HG02571 (cell line): ENCODE results near the gene DFFB.

Experiments used
- ATAC-seq: cut with Tn5 transposase; IDR thresholded peaks from one replicate; pipeline ENCODE4 v1.9.1; 2021; ENCODE audit warnings: mild to moderate bottlenecking, moderate library complexity; ENCODE audit not compliant: unreplicated experiment

Gene DFFB

GRCh38 chr1:3828391-3828790, 28.9 kb upstream of the DFFB start:
- ATAC-seq, result no peak

GRCh38 chr1:3831689-3832088, 25.6 kb upstream of the DFFB start:
- no peak for ATAC-seq

DNA sequence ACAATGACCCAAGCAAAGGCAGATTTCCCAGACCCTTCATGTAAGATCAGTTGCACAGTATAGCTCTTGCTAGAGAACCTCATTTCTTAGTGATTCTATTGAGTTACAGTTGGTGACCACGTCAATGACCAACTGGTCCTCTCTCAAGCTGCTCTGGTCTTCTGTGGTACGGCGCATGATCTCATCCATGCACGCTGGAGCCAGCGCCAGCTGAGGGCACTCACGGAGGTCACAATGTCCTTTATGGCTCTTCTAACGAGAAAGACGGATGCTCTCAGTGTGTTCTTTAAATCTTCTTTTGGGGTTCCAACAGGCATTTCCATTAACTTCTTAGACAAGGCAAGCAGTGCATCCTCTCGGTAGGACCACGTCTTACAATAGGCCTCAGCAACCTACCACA, 22.6 kb upstream of the DFFB start:
- ATAC-seq, result no peak

GRCh38 chr1:3836421-3836820, 20.9 kb upstream of the DFFB start:
- no peak for ATAC-seq

DNA sequence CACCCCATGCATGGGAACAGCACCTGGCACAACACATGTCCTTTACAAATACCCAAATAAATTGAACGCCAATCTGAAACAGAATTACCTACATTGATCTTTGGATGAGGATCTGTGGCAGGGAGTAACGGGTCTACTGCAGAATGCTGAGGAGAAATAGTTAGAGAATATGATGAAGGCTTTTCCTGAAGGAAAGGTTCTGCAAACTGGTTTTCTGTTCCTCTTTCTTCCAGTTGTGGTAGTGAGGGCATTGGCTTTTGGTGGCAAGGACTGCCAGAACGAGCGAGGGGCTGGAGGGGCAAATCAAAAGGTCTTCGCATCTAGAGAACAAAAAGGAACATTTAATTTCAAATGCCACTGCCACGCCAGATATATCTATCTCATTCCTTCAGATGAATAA, 20.1 kb upstream of the DFFB start:
- no peak for ATAC-seq

DNA sequence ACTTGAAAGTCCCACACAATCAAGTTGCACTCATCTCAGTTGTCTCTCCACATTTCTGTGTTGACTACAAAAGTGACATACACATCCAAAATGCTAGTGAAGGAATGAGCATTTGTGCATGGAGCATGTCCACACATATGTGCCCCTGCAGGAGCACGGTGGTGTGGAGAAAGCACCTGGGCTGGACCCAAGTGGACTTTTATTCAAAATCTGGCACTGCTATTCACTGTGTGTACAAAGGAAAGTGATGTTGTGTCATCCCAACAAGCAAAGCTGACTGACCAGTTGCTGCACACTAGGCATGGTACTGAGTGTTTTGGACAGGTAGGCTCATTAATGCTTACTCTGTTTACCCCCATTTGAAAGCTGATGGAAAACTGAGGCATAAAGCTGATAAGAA, 19.6 kb upstream of the DFFB start:
- no peak for ATAC-seq

- ATAC-seq, result no peak
Measured at GRCh38 chr1:3838788-3839187, 18.5 kb upstream of the DFFB start.

DNA sequence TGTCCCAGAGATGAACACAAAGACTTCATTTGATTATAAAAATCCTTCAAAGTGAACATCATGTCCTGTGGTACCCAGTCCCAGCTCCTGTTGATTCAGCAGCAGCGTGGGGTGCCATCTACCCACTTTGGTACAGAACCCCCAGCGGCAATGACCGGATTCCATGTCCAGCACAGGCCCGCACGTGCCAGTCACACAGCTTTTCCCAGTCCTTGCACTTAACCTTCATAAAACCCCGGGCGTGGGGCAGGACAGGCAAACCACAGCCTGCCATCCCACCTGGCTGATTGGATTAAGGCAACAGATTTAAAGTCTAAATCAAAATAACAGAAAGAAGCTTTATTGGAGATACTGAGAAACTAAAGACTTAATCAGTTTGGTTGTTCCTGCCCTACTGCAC, 15.8 kb upstream of the DFFB start:
- ATAC-seq, result no peak

DNA sequence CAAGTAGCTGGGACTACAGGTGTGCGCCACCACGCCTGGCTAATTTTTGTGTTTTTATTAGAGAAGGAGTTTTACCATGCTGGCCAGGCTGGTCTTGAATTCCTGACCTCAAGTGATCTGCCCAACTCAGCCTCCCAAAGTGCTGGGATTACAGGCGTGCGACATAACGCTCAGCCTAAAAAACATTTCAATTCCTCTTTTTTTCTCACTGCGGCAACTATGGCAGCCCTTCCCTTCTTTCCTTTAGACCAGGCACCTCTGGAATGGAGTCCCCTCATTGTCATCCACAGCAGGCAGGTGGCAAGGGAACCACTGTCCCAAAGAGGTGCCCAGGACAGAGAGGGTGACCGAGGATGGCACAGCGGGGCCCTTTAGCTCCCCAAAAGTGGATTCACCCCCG, 14.4 kb upstream of the DFFB start:
- no peak for ATAC-seq

DNA sequence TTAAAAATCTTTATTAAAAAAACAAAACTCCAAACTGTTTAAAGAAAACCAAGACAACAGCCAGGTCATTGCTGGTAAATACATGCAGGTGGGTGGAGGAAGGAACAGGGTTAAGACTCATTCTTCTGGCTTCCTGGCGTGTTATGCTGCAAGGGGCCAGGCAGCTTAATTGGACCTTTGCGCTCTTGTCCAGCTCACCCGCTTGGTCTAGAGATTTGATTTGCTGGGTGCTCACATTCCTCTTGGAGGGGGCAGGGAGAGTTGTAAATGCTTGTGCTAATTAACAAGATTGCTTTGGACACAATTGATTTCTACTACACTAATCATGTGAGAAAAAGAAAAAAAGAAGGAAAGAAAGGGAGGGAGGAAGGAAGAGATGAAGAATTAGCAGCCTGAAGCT, 10.7 kb upstream of the DFFB start:
- no peak for ATAC-seq

DNA sequence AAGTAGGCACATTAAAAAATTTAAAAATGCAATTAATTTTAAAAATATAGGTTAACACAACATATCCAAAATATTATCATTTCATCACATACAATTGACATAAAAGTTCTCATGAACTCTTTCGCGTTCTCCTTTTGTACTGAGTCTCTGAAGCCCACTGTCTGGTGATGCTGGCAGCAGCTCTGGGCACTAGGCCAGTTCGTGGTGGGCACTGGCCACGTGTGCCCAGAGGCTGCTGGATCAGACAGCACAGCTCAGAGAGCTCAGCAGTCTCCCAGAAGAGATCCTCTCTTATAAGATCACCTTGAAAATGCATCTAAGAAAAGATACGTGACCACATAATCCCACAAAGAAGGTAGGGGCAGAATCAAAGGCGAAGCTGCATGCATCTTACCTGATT, 10.2 kb upstream of the DFFB start:
- no peak for ATAC-seq

DNA sequence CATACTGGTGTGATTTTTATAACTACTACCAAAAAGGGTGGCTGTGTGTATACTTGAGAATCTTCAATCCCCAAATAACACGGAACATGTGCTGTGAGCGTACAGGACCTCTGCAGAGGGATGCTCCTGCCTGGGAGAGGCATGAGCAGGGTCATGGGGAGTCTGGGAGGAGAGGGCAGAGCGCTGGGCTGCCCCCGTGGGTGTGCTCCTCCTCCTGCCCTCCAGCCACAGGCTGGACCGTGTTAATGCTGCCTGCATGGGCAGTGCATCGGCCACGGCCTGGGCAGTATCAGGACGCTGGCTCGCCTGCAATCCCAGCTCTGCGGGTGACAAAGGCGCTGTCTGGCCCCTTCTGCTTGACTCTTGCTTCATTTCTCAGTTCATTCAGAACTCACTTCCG, 6.4 kb upstream of the DFFB start:
- no peak for ATAC-seq

GRCh38 chr1:3851292-3851691, 6.0 kb upstream of the DFFB start:
- ATAC-seq, result no peak

DNA sequence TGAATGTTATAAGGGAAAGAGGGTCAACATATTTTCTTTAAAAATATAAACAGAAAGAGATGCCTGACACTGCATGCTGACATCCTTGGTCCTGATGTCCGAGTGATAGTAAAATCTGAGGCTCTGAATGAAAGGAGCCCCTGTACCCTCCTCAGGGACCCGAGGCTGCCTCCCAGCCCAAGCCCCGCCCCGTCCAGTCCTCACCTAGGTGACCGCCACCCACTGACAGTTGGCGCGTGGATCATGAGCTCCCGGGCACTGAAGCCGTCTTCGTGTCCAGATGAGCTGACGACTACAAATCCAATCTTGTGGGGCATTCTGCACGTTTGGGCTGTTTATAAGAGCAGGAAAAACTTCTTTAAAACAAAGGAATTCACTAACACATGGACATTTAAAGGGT, 5.2 kb upstream of the DFFB start:
- no peak for ATAC-seq

DNA sequence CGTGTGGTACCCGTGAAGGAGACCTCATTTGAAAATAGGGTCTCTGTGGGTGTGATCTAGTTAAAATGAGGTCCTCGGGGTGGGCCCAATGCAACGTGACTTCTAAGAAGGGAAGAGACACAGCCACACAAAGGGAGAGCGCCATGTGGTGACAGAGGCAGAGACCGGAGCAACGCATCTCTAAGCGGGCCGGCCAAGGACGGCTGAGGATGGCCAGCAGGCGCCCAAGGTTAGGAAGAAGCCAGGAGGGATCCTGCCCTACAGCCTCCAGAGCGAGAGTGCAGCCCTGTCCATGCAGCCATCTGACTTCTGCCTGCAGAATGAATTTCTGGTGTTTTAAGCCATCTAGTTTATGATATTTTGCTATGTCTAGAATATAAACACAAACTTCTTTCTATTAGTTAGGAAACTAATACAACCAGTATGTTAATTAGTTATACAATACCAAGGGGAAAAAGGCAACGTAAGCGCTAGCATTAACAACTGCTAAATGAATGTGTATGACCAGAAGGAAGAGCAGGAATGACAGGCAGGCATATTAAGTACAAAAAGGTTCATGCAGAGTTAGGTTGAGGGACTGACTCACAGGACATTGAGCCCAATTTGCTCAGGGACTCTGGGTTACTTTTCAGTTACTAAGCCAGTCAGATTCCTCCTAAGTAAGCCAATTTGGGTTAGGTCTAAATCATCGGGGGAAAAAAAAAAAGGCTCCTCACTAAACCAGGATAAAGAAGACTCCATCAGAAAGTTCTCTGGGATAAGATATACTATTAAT, 4.4 kb upstream of the DFFB start:
- no peak for ATAC-seq

DNA sequence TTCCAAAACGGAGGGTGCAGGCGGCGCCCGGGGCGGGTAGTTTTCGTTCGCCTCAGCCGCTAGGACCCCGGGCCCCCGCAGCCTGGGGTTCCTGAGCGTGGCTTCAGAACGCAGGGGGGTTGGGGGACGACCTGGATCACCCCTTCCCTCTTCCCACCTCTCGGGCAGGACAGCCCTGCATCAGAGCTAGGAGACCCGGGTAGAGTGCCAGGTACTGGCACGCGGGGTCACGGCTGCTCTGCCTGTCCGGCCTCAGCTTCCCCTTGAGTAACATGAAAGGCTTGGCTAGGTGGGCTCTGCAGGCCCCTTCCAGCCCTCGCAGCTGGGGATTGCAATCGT, 484 bp downstream of the DFFB start:
- ATAC-seq, result no peak

- no peak for ATAC-seq
Measured at GRCh38 chr1:3858231-3858981, 1.1 kb downstream of the DFFB start.

DNA sequence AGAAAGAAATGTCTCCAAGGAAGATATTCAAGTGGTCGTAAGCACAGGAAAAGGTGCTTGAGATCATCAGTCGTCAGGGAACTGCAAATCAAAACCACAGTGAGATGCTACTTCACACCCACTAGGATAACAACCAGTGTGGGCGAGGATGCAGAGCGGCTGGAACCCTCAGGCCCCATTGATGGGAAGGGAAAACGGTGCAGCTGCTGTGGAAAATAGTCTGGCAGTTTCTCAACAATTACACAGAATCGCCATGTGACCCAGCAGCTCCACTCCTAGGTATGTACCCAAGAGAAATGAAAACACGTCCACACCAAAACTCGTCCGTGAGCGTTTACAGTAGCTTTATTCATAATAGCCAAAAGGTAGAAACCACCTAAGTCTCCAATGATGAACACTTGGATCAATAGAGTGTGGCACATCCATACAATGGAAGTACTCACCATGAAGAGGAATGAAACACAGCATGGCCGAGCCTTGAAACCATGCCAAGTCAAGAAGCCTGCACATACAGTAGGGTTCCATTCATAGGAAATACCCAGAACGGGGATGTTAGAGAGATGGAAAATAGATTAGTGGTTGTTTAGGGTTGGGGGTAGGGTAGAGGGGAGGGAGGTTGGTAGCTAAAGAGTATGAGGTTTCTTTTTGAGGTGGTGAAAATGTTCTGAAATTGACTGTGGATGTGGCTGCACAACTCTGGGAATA, 6.1 kb downstream of the DFFB start:
- no peak for ATAC-seq

DNA sequence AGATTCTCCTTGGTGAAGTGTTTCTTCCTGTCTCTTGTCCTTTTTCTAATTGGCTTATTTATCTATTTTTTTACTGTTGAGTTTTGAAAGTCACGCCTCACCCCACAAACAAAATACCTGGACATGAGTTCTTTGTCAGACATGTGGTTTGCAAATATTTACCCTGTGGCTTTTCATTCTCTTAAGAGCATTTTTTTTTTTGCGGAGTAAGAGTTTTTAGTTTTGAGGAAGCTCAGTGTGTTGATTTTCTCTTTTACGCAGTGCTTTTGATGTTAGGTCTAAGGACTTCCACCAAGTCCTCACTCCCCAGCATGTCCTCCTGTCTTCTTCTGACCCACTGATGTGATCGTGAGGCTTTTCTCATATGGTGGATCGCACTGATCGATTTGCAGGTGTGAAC, 7.6 kb downstream of the DFFB start:
- ATAC-seq, result no peak

GRCh38 chr1:3865606-3866160, 8.4 kb downstream of the DFFB start:
- no peak for ATAC-seq

DNA sequence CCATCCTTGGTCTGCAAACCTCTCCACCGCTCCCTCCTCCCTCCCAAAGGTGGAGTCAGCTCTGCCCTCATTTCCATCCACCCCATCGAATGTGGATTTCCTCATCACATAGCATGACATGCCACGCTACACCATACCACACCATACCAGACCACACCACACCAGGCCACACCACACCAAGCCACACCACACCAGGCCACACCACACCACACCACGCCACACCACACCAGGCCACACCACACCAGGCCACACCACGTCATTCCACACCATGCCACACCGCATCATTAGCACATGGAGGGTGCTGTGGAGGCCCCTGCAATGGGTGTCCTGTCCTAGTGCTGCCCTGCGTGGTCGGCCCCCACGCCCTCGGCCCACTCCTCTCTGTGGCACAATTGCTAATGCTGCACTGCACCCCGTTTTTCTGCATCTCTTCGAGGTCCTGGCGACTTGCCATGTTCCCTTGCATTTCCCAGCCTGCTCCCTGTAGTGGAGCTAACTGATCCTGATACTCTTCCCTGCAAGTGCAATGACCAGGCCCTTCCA, 11.3 kb downstream of the DFFB start:
- no peak for ATAC-seq
